Body of pancreas (tissue), 4 donors: Measurements from ENCODE around the gene C1QTNF9B.
A peak's percentile ranks its signal among the peaks of the same experiment; 100 is the strongest.

Source experiments
- POLR2A ChIP-seq, 3 donors: fragments of 450-650 bp; IDR thresholded peaks; one replicate each; pipeline ENCODE4 v1.6.1; 2016; ENCODE audit warnings: antibody characterized with exemption in 3 of 3, mild to moderate bottlenecking in 2 of 3
- TF ChIP-seq, protein P1 (sequence below), 7 experiments: fragments of 450-650 bp in 4 of 7; fragments of 200-600 bp in 3 of 7; sonication (generic) in 3 of 7; IDR thresholded peaks; one replicate each; pipeline ENCODE4 v1.5.1; 2016 to 2019; ENCODE audit warnings: antibody characterized with exemption in 7 of 7

DNA sequence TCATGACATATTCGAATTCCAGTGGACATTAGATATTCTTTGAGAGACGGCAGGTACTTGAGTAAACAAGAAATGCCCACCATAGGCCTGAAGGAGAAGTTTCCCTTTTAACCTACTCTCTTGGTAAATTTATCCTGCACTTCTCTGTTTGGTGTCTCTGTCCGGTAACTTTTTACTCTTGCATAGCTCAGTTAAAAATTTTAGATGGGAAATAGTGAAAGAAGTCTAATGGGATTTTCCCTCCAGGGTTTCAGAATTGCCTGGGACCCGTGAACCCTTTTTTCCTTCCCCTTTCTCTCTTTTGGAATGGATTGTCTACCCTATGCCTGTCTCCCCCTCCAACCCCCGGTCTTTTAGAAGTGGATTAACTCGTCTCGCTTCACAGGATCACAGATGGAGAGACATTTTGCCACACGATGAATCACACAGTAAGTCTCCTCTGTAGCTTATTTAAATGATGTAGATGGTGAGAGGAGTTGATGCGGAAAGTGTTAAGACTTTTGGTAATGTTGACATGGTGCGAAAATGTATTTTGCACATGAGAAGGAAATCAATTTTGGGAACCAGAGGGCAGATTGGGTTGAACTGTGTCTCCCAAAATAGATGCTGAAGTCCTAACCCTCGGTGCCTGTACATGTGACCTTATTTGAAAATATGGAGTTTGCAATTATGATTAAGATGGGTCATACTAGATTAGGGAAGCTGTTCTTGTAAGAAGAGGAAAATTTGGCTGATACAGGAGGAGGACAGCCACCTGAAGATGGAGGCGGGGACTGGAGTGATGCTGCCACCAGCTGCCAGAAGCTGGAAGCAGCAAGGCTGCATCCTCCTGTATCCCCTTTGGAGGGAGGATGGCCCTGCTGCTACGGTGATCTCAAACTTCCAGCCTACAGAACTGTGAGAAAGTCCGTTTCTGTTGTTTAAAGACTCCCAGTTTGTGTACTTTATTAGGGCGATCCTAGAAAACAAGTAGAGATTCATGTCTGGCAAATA lies 7.4 kb downstream of the C1QTNF9B start:
- TF ChIP-seq, protein P1, sequence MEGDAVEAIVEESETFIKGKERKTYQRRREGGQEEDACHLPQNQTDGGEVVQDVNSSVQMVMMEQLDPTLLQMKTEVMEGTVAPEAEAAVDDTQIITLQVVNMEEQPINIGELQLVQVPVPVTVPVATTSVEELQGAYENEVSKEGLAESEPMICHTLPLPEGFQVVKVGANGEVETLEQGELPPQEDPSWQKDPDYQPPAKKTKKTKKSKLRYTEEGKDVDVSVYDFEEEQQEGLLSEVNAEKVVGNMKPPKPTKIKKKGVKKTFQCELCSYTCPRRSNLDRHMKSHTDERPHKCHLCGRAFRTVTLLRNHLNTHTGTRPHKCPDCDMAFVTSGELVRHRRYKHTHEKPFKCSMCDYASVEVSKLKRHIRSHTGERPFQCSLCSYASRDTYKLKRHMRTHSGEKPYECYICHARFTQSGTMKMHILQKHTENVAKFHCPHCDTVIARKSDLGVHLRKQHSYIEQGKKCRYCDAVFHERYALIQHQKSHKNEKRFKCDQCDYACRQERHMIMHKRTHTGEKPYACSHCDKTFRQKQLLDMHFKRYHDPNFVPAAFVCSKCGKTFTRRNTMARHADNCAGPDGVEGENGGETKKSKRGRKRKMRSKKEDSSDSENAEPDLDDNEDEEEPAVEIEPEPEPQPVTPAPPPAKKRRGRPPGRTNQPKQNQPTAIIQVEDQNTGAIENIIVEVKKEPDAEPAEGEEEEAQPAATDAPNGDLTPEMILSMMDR (IDR thresholded peaks at IDR 0.05), result peak in 2 of 7 experiments; percentile 1 to 4
- no peak for TF ChIP-seq POLR2A (IDR thresholded peaks at IDR 0.05)
